DOHH2 (cell line): ENCODE results near the gene MYO5C.

ENCODE experiments used
- H3F3A ChIP-seq: fragments of 200-600 bp; sonication (generic), shearing (Covaris generic); 2 replicates; pipeline ENCODE4 v1.6.0; 2016; ENCODE audit warnings: antibody characterized with exemption, mild to moderate bottlenecking; ENCODE audit not compliant: control insufficient read depth, insufficient read depth
- H3K27ac ChIP-seq: fragments of 200-600 bp; sonication (generic); 2 replicates; pipeline ENCODE4 v1.5.1; 2014; ENCODE audit warnings: low read depth, mild to moderate bottlenecking, low read length, moderate library complexity
- H3K27me3 ChIP-seq: fragments of 200-600 bp; sonication (generic); 2 replicates; pipeline ENCODE4 v1.6.1; 2014; ENCODE audit warnings: mild to moderate bottlenecking, low read length, mixed read lengths; ENCODE audit not compliant: control insufficient read depth
- H3K36me3 ChIP-seq: fragments of 200-600 bp; sonication (generic); 2 replicates; pipeline ENCODE4 v1.6.1; 2014; ENCODE audit warnings: mild to moderate bottlenecking, low read length, moderate library complexity, mixed read lengths; ENCODE audit not compliant: control insufficient read depth
- H3K4me1 ChIP-seq: fragments of 200-600 bp; sonication (generic); 2 replicates; pipeline ENCODE4 v1.6.1; 2014; ENCODE audit warnings: mild to moderate bottlenecking, low read length, mixed read lengths; ENCODE audit not compliant: control insufficient read depth
- H3K4me2 ChIP-seq: fragments of 200-600 bp; sonication (generic); 2 replicates; pipeline ENCODE4 v1.6.0; 2014; ENCODE audit warnings: mild to moderate bottlenecking, low read length, moderate library complexity
- H3K4me3 ChIP-seq: fragments of 200-600 bp; sonication (generic); 2 replicates; pipeline ENCODE4 v1.5.1; 2014; ENCODE audit warnings: mild to moderate bottlenecking, low read length, mixed read lengths
- H3K79me2 ChIP-seq: fragments of 200-600 bp; sonication (generic); 2 replicates; pipeline ENCODE4 v1.6.1; 2014; ENCODE audit warnings: mild to moderate bottlenecking, low read length, mixed read lengths; ENCODE audit not compliant: control insufficient read depth
- H3K9me2 ChIP-seq: fragments of 200-600 bp; sonication (generic); replicated peaks from 2 replicates; pipeline ENCODE4 v1.6.1; 2014; ENCODE audit warnings: mild to moderate bottlenecking, low read length, mixed read lengths; ENCODE audit not compliant: control insufficient read depth
- H3K9me3 ChIP-seq: fragments of 200-600 bp; sonication (generic); 2 replicates; pipeline ENCODE4 v1.6.1; 2014; ENCODE audit warnings: antibody characterized with exemption, low read length, mixed read lengths; ENCODE audit not compliant: control insufficient read depth, insufficient read depth
- H4K20me1 ChIP-seq: fragments of 200-600 bp; sonication (generic); 2 replicates; pipeline ENCODE4 v1.6.0; 2014; ENCODE audit warnings: low read depth, mild to moderate bottlenecking, antibody characterized with exemption, low read length, moderate library complexity; ENCODE audit not compliant: control insufficient read depth, insufficient read depth
- EZH2phosphoT487 ChIP-seq: fragments of 200-600 bp; sonication (generic); IDR thresholded peaks from 2 replicates; pipeline ENCODE4 v1.6.1; 2017; ENCODE audit warnings: borderline replicate concordance, mild to moderate bottlenecking, antibody characterized with exemption, low read length, moderate library complexity, mixed read lengths
- TF ChIP-seq, protein P1 (sequence below): fragments of 200-600 bp; sonication (generic); IDR thresholded peaks from one replicate; pipeline ENCODE4 v1.5.1; 2014; ENCODE audit warnings: antibody characterized with exemption, mild to moderate bottlenecking, low read depth, low read length; ENCODE audit not compliant: poor library complexity, severe bottlenecking

Gene MYO5C

DNA sequence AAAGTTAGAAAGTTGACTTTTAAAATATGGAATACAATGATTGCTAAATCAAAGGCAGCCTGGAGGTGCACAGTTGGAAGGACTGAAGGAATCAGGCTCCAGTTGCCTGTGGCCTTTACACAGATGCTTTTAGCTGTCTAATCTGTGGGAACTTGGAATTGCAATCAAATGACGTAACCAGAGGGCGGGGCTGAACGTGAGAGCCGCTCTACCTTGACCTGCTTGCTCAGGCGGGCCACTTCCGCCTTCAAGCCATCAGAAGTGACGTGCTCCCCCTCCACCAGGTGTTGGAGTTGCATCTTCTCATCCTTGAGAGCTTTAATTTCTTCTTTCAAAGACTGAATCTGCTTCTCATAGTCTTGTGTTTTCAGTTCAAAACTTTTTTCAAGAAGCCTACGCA lies 66.7 kb downstream of the MYO5C start:
- Histone ChIP-seq H3K4me2 (peak overlapping the region; percentile 55), H4K20me1 (no peaks in the 10 kb centered on the region), H3K79me2 (peaks cover 20% of the 10 kb centered on the region), H3K4me3 (peak overlapping the region; percentile 46), H3K27me3 (no peaks in the 10 kb centered on the region), H3K4me1 (peaks cover 90% of the 10 kb centered on the region), H3K27ac (peak overlapping the region; percentile 66), H3K9me2 (no peaks in the 10 kb centered on the region), H3F3A (peaks cover 48% of the 10 kb centered on the region), H3K9me3 (no peaks in the 10 kb centered on the region), H3K36me3 (peaks cover 20% of the 10 kb centered on the region)
- TF ChIP-seq, protein P1, sequence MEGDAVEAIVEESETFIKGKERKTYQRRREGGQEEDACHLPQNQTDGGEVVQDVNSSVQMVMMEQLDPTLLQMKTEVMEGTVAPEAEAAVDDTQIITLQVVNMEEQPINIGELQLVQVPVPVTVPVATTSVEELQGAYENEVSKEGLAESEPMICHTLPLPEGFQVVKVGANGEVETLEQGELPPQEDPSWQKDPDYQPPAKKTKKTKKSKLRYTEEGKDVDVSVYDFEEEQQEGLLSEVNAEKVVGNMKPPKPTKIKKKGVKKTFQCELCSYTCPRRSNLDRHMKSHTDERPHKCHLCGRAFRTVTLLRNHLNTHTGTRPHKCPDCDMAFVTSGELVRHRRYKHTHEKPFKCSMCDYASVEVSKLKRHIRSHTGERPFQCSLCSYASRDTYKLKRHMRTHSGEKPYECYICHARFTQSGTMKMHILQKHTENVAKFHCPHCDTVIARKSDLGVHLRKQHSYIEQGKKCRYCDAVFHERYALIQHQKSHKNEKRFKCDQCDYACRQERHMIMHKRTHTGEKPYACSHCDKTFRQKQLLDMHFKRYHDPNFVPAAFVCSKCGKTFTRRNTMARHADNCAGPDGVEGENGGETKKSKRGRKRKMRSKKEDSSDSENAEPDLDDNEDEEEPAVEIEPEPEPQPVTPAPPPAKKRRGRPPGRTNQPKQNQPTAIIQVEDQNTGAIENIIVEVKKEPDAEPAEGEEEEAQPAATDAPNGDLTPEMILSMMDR: no peak
- TF ChIP-seq EZH2phosphoT487: no peak

DNA sequence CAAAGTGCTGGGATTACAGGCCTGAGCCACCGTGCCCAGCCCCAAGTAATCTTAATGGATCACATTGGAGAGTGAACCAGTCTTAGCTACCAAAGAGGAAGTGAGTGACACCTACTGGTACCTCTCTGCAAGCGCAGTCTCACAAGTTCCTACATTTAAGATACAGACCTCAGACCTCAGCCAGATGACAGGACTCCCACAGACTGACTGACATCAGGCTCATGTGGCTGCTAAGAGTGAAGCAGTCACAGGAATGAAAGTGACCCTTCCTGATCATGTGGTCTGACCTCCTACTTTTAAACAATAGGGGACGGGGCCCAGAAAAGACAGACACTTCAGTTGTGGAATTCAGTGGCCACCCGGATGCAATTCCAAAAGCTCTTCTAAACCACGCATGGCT lies 68.1 kb downstream of the MYO5C start:
- peaks cover 93% of the 10 kb centered on the region for H3K4me1 ChIP-seq
- H3K4me3 ChIP-seq: no peak overlapping the region
- no peaks in the 10 kb centered on the region for H3K9me2 ChIP-seq
- H3K9me3 ChIP-seq: no peaks in the 10 kb centered on the region
- TF ChIP-seq, protein P1: peak; percentile 74
- TF ChIP-seq EZH2phosphoT487: no peak
- no peaks in the 10 kb centered on the region for H4K20me1 ChIP-seq
- peaks cover 34% of the 10 kb centered on the region for H3K79me2 ChIP-seq
- no peak overlapping the region for H3K4me2 ChIP-seq
- H3K36me3 ChIP-seq: peaks cover 27% of the 10 kb centered on the region
- no peaks in the 10 kb centered on the region for H3K27me3 ChIP-seq
- H3F3A ChIP-seq: peaks cover 47% of the 10 kb centered on the region
- H3K27ac ChIP-seq: 0 out of 2 replicates have a peak overlapping the region, but pooled peaks have one; percentile 7

DNA sequence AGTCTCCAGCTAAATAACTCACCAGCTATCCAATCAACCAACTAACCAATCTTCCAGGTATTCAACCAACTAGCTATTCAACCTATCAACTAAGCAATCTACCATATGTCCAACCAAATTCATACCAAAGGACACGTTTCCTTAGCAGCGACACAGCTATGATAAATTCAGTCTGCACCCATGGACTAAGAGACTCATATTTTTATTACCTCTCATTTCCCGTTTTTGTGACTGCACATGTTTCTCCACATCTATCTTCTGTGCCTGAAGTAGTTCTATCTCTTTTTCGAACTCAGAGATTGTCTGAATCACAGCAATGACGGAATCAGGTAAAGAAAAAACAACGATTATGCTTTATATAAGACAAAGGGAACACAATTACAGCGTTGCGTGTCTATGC lies 70.4 kb downstream of the MYO5C start:
- Histone ChIP-seq H3K9me3 (no peaks in the 10 kb centered on the region), H3K36me3 (peaks cover 32% of the 10 kb centered on the region), H3K4me3 (peak overlapping the region; percentile 92), H3K9me2 (no peaks in the 10 kb centered on the region), H3F3A (peaks cover 46% of the 10 kb centered on the region), H3K79me2 (peaks cover 43% of the 10 kb centered on the region), H3K27me3 (no peaks in the 10 kb centered on the region), H4K20me1 (no peaks in the 10 kb centered on the region), H3K4me1 (peaks cover 84% of the 10 kb centered on the region), H3K4me2 (peak overlapping the region; percentile 92), H3K27ac (peak overlapping the region; percentile 87)
- no peak for TF ChIP-seq EZH2phosphoT487
- TF ChIP-seq, protein P1: no peak
